ENCODE data around the gene MED26.

Gene MED26

GRCh38 chr19:16624236-16624635 is 3.8 kb downstream of the MED26 start:
- H3K36me3 ChIP-seq: peaks cover 8% of the 10 kb centered on the region
- no peak overlapping the region for H3K4me3 ChIP-seq (ENCODE audit: low read depth in 1 of 2, low read length in 1 of 2)
- H3K27me3 ChIP-seq: no peaks in the 10 kb centered on the region
- H3K4me1 ChIP-seq (ENCODE audit: control insufficient read depth in 1 of 2, insufficient read depth in 1 of 2, low read depth in 1 of 2, low read length in 1 of 2): peaks cover 42 to 49% of the 10 kb centered on the region in 2 experiments
- H3K27ac ChIP-seq: peak overlapping the region; percentile 89
- TF ChIP-seq, protein P1, sequence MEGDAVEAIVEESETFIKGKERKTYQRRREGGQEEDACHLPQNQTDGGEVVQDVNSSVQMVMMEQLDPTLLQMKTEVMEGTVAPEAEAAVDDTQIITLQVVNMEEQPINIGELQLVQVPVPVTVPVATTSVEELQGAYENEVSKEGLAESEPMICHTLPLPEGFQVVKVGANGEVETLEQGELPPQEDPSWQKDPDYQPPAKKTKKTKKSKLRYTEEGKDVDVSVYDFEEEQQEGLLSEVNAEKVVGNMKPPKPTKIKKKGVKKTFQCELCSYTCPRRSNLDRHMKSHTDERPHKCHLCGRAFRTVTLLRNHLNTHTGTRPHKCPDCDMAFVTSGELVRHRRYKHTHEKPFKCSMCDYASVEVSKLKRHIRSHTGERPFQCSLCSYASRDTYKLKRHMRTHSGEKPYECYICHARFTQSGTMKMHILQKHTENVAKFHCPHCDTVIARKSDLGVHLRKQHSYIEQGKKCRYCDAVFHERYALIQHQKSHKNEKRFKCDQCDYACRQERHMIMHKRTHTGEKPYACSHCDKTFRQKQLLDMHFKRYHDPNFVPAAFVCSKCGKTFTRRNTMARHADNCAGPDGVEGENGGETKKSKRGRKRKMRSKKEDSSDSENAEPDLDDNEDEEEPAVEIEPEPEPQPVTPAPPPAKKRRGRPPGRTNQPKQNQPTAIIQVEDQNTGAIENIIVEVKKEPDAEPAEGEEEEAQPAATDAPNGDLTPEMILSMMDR (IDR thresholded peaks at IDR 0.05): no peak
- H3K9me3 ChIP-seq: no peaks in the 10 kb centered on the region

- Histone ChIP-seq H3K27ac (no peak overlapping the region), H3K9me3 (no peaks in the 10 kb centered on the region), H3K4me3 (ENCODE audit: low read depth in 1 of 2, low read length in 1 of 2) (no peak overlapping the region), H3K27me3 (no peaks in the 10 kb centered on the region), H3K4me1 (ENCODE audit: control insufficient read depth in 1 of 2, insufficient read depth in 1 of 2, low read depth in 1 of 2, low read length in 1 of 2) (peaks cover 36 to 45% of the 10 kb centered on the region in 2 experiments), H3K36me3 (peaks cover 8% of the 10 kb centered on the region)
- TF ChIP-seq, protein P1 (IDR thresholded peaks at IDR 0.05): no peak
These were observed 4.4 kb downstream of the MED26 start for GRCh38 chr19:16623576-16623975.

GRCh38 chr19:16623066-16623465 is 4.9 kb downstream of the MED26 start:
- H3K27ac ChIP-seq: no peak overlapping the region
- TF ChIP-seq, protein P1 (IDR thresholded peaks at IDR 0.05): no peak
- H3K27me3 ChIP-seq: no peaks in the 10 kb centered on the region
- H3K9me3 ChIP-seq: no peaks in the 10 kb centered on the region
- H3K4me1 ChIP-seq (ENCODE audit: control insufficient read depth in 1 of 2, insufficient read depth in 1 of 2, low read depth in 1 of 2, low read length in 1 of 2): peaks cover 35 to 49% of the 10 kb centered on the region in 2 experiments
- no peak overlapping the region for H3K4me3 ChIP-seq (ENCODE audit: low read depth in 1 of 2, low read length in 1 of 2)
- H3K36me3 ChIP-seq: peaks cover 8% of the 10 kb centered on the region

DNA sequence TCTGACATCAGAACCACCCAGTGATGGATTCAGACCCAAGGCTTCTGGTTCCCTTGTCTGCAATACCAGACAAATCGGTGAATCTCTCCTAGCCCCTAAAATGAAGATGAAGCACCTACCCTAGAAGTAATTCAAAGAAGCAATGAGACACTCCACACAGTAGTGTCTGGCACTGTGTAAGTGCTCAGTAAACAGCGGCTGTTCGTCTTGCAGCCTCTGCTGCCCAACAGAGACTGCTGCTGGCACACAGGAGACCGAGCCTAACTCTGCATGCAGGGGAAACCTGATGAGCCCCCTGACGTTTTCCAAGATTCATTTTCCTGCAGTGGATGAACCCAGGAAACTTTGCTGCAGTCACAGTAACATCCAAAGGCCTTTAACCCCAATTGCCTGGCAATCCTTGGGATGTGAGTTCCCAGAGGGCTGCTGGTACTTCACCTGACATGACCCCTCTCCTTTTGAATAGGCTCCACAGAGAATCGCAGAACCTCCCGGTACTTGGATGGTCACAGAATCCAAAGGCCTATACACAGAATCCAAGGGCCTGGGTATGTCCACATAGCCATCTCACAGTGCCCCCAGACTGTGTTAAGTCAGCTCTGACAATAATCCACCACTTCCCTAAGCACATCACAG is 6.7 kb downstream of the MED26 start:
- no peaks in the 10 kb centered on the region for H3K9me3 ChIP-seq
- H3K4me1 ChIP-seq (ENCODE audit: control insufficient read depth in 1 of 2, insufficient read depth in 1 of 2, low read depth in 1 of 2, low read length in 1 of 2): peaks cover 30 to 54% of the 10 kb centered on the region in 2 experiments
- no peak overlapping the region for H3K4me3 ChIP-seq (ENCODE audit: low read depth in 1 of 2, low read length in 1 of 2)
- TF ChIP-seq, protein P1 (IDR thresholded peaks at IDR 0.05): no peak
- no peaks in the 10 kb centered on the region for H3K27me3 ChIP-seq
- H3K36me3 ChIP-seq: peaks cover 8% of the 10 kb centered on the region
- H3K27ac ChIP-seq: no peak overlapping the region

- Histone ChIP-seq H3K27me3 (no peaks in the 10 kb centered on the region), H3K27ac (no peak overlapping the region), H3K4me3 (ENCODE audit: low read depth in 1 of 2, low read length in 1 of 2) (no peak overlapping the region), H3K9me3 (no peaks in the 10 kb centered on the region), H3K36me3 (peaks cover 8% of the 10 kb centered on the region), H3K4me1 (ENCODE audit: control insufficient read depth in 1 of 2, insufficient read depth in 1 of 2, low read depth in 1 of 2, low read length in 1 of 2) (peaks cover 29 to 54% of the 10 kb centered on the region in 2 experiments)
- TF ChIP-seq, protein P1 (IDR thresholded peaks at IDR 0.05): no peak
These were observed 7.4 kb downstream of the MED26 start for GRCh38 chr19:16620584-16620983.

Data from neutrophil (primary cell).